Keratinocyte (primary cell): ENCODE measurements around the gene NHSL1. TPM values are rescaled to one million over a fixed set of nuclear protein-coding genes. Genes with fewer than 3 reads are reported as not detected.

Source experiments
- DNase-seq: peaks from one replicate; pipeline ENCODE4 v3.0.0-alpha.2; 2011; ENCODE audit warnings: low read depth, missing footprints, low spot score
- FAIRE-seq: peaks from 2 replicates; lab custom pipeline; 2011; peaks lifted over from hg19 to GRCh38; lab: Jason Lieb, UNC
- H2AFZ ChIP-seq: 2 replicates; pipeline ENCODE4 v1.6.0; 2012; ENCODE audit warnings: low read length, control low read depth, inconsistent platforms; ENCODE audit not compliant: control insufficient read depth
- H3K27ac ChIP-seq: 2 replicates; pipeline ENCODE4 v1.5.1; 2011; ENCODE audit warnings: low read length; ENCODE audit not compliant: control insufficient read depth, insufficient read depth
- H3K27me3 ChIP-seq: 3 replicates; pipeline ENCODE4 v1.6.0; 2011; ENCODE audit warnings: low read length; ENCODE audit not compliant: control insufficient read depth, insufficient read depth; ENCODE audit errors: extremely low read depth
- H3K36me3 ChIP-seq, 2 experiments: 2 replicates in 1 of 2; 3 replicates in 1 of 2; pipeline ENCODE4 v1.5.1; 2011; ENCODE audit warnings: low read length in 2 of 2, mild to moderate bottlenecking in 1 of 2; ENCODE audit not compliant: control insufficient read depth in 2 of 2, insufficient read depth in 2 of 2; ENCODE audit errors: extremely low read depth in 1 of 2
- H3K4me1 ChIP-seq: 3 replicates; pipeline ENCODE4 v1.5.1; 2011; ENCODE audit warnings: low read length; ENCODE audit not compliant: control insufficient read depth, insufficient read depth; ENCODE audit errors: extremely low read depth
- H3K4me2 ChIP-seq: 3 replicates; pipeline ENCODE4 v1.6.0; 2011; ENCODE audit warnings: low read depth, low read length; ENCODE audit not compliant: control insufficient read depth, insufficient read depth; ENCODE audit errors: extremely low read depth
- H3K4me3 ChIP-seq, 3 experiments: fragments of 200-600 bp in 1 of 3; sonication (generic) in 1 of 3; 2 replicates in 2 of 3; 3 replicates in 1 of 3; pipeline ENCODE4 v1.5.1; 2011 to 2016; ENCODE audit warnings: low read length in 3 of 3, mild to moderate bottlenecking in 3 of 3, control low read depth in 2 of 3, inconsistent platforms in 1 of 3, low read depth in 1 of 3, mixed read lengths in 1 of 3, mixed run types in 1 of 3, moderate library complexity in 1 of 3; ENCODE audit not compliant: control insufficient read depth in 2 of 3, insufficient read depth in 2 of 3; ENCODE audit errors: extremely low read depth in 1 of 3
- H3K79me2 ChIP-seq: 2 replicates; pipeline ENCODE4 v1.6.0; 2012; ENCODE audit warnings: low read length; ENCODE audit not compliant: control insufficient read depth, insufficient read depth
- H3K9ac ChIP-seq: 3 replicates; pipeline ENCODE4 v1.6.0; 2011; ENCODE audit warnings: low read length; ENCODE audit not compliant: control insufficient read depth, insufficient read depth; ENCODE audit errors: extremely low read depth
- H3K9me1 ChIP-seq: 3 replicates; pipeline ENCODE4 v1.6.0; 2011; ENCODE audit warnings: low read length; ENCODE audit not compliant: control insufficient read depth, insufficient read depth; ENCODE audit errors: extremely low read depth
- H3K9me3 ChIP-seq: 2 replicates; pipeline ENCODE4 v1.5.1; 2012; ENCODE audit warnings: low read depth, low read length; ENCODE audit not compliant: control insufficient read depth
- H4K20me1 ChIP-seq: 3 replicates; pipeline ENCODE4 v1.6.0; 2011; ENCODE audit warnings: low read length; ENCODE audit not compliant: control insufficient read depth, insufficient read depth; ENCODE audit errors: extremely low read depth
- EZH2 ChIP-seq: IDR thresholded peaks from one replicate; pipeline ENCODE4 v1.6.1; 2012; ENCODE audit warnings: inconsistent platforms, mild to moderate bottlenecking, low read length, moderate library complexity
- dilution Hi-C: fragments of 300-500 bp; cut with MboI; formaldehyde crosslinking; loops from one replicate; pipeline ENCODE4 v1.7.0; 2020; ENCODE audit warnings: low sequenced_read_pairs; ENCODE audit not compliant: extremely low pct_ligation_motif_present
- polyA plus RNA-seq, 5 experiments: library from polyadenylated mRNA; depleted of rRNA in 3 of 5; stranded (reverse) in 3 of 5; stranded (forward) in 1 of 5; unstranded in 1 of 5; fragments of >200 nt; gene quantifications; 1 replicate in 1 of 5; 2 replicates in 3 of 5; 3 replicates in 1 of 5; pipeline versions ENCODE4 v1.2.1 to v1.2.3, GENCODE V29; 2011 to 2012; ENCODE audit warnings: missing spikeins in 2 of 5, low read depth in 1 of 5, low replicate concordance in 1 of 5
- TF ChIP-seq, protein P1 (sequence below), 3 experiments: IDR thresholded peaks in 1 of 3; conservative IDR thresholded peaks in 1 of 3; optimal IDR thresholded peaks in 1 of 3; 2 replicates in 2 of 3; 3 replicates in 1 of 3; pipeline versions ENCODE3 to v1.5.1; 2011; ENCODE audit warnings: low read length in 3 of 3, mild to moderate bottlenecking in 3 of 3, moderate library complexity in 2 of 3, control low read depth in 1 of 3, inconsistent platforms in 1 of 3; ENCODE audit not compliant: insufficient read depth in 2 of 3; ENCODE audit errors: extremely low read depth in 1 of 3

NHSL1 gene
- polyA plus RNA-seq, 1 donor (not counting 4 experiments of a cell fraction or from before 2014, with no cell fraction given) = 11.8 TPM

DNA sequence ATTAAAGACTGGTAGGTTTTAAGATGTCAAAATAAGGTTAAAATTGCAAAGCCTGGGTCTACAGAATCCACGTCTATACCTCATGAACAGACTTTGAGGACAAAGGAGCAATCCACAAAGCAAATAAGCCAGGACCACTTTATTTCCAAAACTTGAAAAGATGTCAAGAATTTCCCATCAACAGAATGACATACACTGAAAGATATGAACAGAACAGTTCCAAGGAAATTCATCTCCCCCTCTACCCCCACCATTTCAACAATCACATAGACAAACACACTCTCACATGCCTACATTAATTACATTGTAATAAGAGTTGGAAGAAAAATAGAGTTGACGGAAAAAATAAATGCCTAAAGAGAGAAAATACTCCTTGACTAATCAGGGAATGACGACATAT, 45.2 kb upstream of the NHSL1 start:
- no peak for FAIRE-seq
- Histone ChIP-seq H4K20me1 (no peaks in the 10 kb centered on the region), H3K79me2 (peaks cover 62% of the 10 kb centered on the region), H3K27me3 (no peaks in the 10 kb centered on the region), H3K4me3 (no peak overlapping the region), H3K9me3 (no peaks in the 10 kb centered on the region), H3K4me2 (no peak overlapping the region), H2AFZ (no peak overlapping the region), H3K4me1 (peaks cover 18% of the 10 kb centered on the region), H3K9me1 (peaks cover 2% of the 10 kb centered on the region), H3K27ac (no peak overlapping the region), H3K36me3 (no peaks in the 10 kb centered on the region), H3K9ac (no peak overlapping the region)
- dilution Hi-C loops = no loop called here
- TF ChIP-seq, protein P1, sequence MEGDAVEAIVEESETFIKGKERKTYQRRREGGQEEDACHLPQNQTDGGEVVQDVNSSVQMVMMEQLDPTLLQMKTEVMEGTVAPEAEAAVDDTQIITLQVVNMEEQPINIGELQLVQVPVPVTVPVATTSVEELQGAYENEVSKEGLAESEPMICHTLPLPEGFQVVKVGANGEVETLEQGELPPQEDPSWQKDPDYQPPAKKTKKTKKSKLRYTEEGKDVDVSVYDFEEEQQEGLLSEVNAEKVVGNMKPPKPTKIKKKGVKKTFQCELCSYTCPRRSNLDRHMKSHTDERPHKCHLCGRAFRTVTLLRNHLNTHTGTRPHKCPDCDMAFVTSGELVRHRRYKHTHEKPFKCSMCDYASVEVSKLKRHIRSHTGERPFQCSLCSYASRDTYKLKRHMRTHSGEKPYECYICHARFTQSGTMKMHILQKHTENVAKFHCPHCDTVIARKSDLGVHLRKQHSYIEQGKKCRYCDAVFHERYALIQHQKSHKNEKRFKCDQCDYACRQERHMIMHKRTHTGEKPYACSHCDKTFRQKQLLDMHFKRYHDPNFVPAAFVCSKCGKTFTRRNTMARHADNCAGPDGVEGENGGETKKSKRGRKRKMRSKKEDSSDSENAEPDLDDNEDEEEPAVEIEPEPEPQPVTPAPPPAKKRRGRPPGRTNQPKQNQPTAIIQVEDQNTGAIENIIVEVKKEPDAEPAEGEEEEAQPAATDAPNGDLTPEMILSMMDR (optimal IDR thresholded peaks at IDR 0.05 in 1 of 3, IDR thresholded peaks at IDR 0.05 in 1 of 3, conservative IDR thresholded peaks at IDR 0.05 in 1 of 3; ENCODE audit: extremely low read depth in 1 of 3, insufficient read depth in 2 of 3, low read length in 3 of 3) = no peak
- TF ChIP-seq EZH2 = no peak
- no peak for DNase-seq

GRCh38 chr6:138543657-138544056, 44.4 kb upstream of the NHSL1 start:
- Histone ChIP-seq H3K4me3 (no peak overlapping the region), H3K27me3 (no peaks in the 10 kb centered on the region), H3K4me2 (no peak overlapping the region), H3K36me3 (no peaks in the 10 kb centered on the region), H3K9ac (no peak overlapping the region), H2AFZ (no peak overlapping the region), H3K79me2 (peaks cover 61% of the 10 kb centered on the region), H3K27ac (no peak overlapping the region), H3K9me3 (no peaks in the 10 kb centered on the region), H4K20me1 (no peaks in the 10 kb centered on the region), H3K9me1 (peaks cover 2% of the 10 kb centered on the region), H3K4me1 (peaks cover 18% of the 10 kb centered on the region)
- TF ChIP-seq EZH2 = no peak
- TF ChIP-seq, protein P1 (optimal IDR thresholded peaks at IDR 0.05 in 1 of 3, IDR thresholded peaks at IDR 0.05 in 1 of 3, conservative IDR thresholded peaks at IDR 0.05 in 1 of 3; ENCODE audit: extremely low read depth in 1 of 3, insufficient read depth in 2 of 3, low read length in 3 of 3) = no peak
- no peak for DNase-seq
- FAIRE-seq = no peak
- dilution Hi-C loops = no loop called here
